NCI-H146 treated with DMSO at 0.1 percent for 48 hours (cell line): Measurements from ENCODE around the gene LIX1.
A peak's percentile ranks its signal among the peaks of the same experiment; 100 is the strongest.
"Not testable (repeated sequence)": the region's sequence is repeated elsewhere in the genome, so short reads cannot be mapped to it uniquely, and the experiment has no call there.

Source experiments
- DNase-seq: peaks from one replicate; lab custom pipeline; 2025; ENCODE audit not compliant: unreplicated experiment; lab: John Stamatoyannopoulos, UW

Gene LIX1

DNA sequence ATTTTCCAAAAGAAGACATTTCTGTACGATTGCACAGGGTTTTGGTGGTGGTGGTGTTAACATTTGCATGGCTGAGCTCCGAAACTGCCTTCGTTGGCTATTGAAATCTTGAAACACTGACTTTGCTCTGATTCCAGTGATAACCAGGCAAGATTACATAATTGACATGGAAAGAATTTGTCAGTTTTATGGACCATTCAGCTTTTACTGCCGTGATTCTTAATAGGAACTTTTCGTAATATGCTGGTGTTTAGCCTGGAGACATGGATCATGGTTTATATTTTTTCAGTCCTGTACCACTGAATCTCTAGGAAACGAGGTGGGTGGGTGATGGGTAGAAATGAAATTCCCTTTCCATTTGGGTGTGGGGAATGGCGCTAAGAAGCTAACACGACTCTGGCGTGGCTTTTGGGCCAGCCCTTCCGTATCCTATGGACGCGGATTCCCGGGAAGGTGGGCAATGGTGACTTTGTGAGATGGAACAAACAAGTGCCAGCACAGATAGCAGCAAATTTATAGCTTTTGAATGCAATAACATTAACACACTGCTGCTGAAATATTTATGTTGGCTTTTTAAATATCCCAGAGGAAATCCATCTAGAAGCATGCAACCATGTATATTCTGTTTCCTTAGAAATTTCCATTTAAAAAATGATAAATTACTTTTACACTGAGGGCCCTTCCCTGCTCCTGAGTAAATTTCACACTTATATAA is 36.8 kb downstream of the LIX1 start:
- DNase-seq: no peak

GRCh38 chr5:97102010-97102470 is 40.4 kb downstream of the LIX1 start:
- peak; percentile 21 for DNase-seq

DNA sequence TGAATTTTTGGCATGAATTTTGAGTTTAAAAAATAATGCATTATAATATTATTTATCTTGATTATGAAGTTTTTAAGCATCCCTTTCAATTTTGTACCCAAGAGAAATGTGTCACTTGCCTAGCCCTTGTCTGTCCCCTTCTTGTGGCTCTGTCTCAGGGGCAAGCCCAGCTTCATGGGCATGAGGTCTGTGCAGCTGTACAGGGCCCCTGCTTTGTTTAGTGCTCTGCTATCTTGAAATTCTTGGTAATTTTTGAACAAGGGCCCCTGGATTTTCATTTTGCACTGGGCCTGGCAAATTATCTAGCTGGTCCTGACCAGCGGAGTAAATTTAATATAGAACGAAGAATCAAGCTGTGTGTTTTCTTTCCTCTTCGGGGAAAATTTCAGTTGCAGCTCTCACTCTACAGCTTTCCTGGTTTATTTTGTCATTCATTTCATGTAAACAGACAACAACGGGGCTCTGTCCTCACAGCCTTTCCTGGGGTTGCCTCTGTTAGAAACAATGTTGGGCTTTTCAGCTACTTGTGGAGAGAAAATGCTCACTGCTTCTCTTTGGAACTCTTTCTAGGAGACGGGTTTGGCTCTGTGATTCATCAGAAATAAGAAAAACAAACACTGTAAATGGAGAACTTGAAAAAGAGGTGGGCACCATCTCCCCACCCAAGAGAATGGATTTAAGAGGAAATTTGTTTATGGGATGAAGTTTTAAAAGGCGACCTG is 41.1 kb downstream of the LIX1 start:
- no peak for DNase-seq

GRCh38 chr5:97100476-97100875 is 41.9 kb downstream of the LIX1 start:
- no peak for DNase-seq

GRCh38 chr5:97098922-97099321 is 43.5 kb downstream of the LIX1 start:
- DNase-seq: no peak

DNA sequence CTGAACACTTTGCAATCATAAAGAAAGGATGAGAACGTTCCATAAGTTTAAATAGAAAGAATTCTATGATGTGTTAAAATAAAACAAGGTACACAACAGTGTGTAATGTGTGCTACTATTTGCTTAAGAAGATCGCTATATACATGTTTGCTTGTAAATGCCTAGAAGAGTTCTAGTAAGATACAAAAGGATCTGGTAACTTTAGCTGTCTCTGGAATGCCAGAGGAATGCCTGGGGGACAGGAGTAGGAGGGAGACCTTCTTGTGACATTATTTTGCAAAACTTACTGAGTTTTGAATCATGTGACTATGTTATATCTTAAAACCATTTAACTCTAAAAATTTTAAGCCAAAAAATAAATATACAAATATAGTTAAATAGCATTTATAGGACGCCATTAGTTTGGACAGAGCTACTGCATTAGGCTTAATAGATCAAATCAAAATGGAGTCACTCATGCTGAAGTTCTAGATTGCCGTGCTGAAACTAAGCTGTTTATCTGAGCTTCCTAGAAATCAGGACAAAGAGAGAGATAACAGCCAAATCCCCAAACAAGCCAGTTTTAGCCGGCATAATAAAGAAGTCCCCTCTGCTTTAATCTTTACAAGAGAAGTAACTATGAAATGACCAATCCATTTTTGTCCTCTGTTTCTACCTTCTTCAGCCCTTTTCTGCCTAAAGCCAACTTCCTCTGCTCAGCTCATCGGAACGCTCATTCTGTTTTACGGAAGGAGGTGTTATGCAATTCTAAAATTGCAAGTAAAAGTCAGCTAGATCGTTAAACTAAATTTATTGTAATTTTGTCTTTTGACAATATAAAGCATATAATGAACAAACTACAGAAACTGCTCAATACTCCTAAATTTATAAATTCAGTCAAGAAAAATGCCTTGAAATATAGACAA is 44.8 kb downstream of the LIX1 start:
- no peak for DNase-seq

DNA sequence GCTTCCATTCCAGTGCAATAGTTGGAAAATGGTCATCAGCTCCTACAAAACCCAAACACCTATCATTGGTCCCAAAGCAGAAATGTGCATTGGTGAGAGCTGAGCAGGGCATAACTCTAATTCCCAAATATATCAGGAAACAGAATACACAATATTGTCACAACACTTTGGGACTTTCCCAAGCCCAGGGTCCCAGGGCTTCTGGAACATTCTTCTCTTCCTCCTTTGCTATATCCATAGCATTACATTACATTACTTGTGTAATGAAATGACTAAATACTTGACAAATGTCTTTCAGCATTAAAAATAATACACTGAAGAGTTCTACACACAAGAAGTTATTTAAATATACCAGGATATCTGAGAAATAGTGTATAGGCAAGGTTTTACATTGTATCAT is 45.6 kb downstream of the LIX1 start:
- no peak for DNase-seq

DNA sequence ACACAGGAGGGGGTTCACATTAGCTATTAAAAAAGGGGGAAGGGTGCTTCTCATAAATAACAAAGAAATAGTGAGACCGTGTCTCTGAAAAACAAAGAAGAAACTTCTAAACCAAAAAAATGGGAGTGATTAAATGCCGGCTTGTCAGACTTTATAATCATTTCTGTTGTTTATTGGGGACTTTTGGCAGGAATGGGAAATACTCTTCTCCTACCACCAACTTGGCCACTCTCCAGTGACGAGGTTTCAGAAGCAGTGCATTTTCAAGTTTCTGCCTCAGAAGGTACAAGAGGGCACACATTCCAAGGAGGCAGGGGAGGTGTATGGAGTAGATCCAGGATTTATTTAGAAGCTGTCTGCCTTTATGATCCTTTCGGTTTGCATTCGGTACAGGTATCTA is 46.2 kb downstream of the LIX1 start:
- no peak for DNase-seq

DNA sequence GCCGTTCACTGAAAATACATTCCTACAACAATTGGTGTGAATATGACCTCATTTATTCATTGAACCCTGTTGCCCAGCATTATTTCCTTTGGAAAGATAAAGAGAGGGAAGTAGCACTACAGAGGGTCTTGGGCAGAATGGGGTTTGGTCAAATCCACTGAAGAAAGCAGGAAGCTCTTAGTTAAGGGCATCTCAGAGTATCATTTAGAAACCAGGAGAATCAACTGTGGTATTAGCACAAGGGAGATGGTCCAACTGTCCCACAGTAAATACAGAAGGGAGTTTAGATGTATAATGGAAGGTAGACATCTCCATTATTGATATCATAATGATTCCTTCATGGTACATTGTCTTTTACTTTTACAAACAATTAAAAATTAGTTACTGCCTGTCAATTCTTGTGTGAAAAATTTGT is 47.1 kb downstream of the LIX1 start:
- DNase-seq: no peak

- DNase-seq: no peak
Measured at GRCh38 chr5:97094579-97095317, 47.7 kb downstream of the LIX1 start.

DNA sequence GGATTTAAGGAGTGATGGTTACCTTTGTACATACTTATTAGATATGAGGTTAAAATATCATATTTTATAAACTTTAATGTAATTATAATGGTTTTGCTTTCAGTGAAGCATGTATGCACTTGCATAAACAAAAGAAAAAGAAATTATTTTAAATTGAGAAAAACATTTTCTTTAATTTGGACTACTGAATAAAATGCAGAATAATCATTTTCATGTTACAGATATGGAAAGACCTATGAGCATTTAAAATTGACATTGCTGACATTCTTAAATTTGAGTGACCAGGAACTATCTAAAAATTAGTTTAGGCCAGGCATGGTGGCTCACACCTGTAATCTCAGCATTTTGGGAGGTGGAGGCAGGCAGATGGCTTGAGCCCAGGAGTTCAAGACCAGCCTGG is 49.2 kb downstream of the LIX1 start:
- no peak for DNase-seq

DNA sequence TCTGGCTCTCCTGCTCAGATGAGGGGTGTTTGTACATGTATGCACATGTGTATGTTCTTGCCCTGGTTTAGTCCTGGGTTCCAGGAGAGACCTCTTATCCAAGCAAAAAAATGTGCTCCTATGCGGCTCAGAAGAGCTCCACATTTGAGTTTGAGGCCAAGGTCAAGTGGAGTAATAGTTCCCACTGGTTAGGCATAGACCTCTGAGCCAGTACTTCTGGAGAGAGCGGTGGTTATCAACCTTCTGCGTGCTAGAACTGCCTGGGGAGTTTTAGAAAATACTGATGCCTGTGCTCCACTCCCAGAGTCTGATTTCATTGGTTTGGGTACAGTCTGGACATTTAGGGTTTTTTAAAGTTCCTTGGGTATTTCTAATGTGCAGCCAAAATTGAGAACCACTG is 51.5 kb downstream of the LIX1 start:
- DNase-seq: no peak

DNA sequence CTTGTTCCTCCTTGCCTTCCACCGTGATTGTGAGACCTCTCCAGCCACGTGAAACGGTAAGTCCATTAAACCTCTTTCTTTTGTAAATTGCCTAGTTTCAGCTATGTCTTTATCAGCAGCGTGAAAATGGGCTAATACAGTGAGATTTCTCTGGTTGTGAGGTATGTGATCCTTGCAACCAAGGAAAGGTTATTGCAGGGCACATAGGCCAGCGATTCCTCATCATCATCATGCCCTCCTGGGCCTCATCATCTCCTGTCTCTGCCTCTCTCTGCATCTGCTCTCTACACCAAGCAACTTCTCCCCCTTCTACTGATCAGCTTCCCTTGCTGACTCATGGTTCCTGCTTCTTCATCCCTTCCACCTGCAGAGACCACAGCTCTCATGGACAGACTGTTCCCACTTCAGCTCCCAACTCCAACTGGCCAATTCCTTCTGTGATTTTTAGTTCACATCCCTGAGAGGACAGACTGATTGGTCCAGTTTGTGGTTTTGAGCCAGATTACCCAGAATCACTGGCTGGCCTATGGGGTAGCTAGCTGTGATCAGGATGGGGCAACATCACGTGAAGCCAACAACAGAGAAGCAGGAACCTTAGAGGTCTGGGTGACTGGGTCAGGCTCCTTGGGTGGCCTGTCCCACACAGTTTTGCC is 53.1 kb downstream of the LIX1 start:
- DNase-seq: no peak

DNA sequence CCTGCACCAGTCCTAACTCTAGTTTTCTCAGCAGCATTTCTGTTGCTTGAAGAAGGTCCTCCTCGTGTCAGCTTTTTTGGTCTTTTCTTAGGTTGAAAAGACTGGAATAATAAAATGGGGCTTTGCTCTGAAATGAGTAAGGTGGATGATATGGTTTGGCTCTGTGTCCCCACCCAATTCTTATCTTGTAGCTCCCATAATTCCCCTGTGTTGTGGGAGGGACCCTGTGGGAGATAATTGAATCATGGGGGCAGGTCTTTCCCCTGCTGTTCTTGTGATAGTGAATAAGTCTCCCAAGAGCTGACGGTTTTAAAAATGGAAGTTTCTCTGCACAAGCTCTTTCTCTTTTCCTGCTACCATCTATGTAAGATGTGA is 53.6 kb downstream of the LIX1 start:
- no peak for DNase-seq

GRCh38 chr5:97087138-97087537 is 55.3 kb downstream of the LIX1 start:
- no peak for DNase-seq

GRCh38 chr5:97085459-97086181 is 56.8 kb downstream of the LIX1 start:
- DNase-seq: no peak

- DNase-seq: not testable (repeated sequence)
Measured at GRCh38 chr5:97084782-97085458, 57.5 kb downstream of the LIX1 start.

GRCh38 chr5:97078958-97079743 is 63.3 kb downstream of the LIX1 start:
- DNase-seq: no peak
